Measurements from ENCODE around the gene ZFAND3. TPM values are rescaled to one million over a fixed set of nuclear protein-coding genes. Genes with fewer than 3 reads are reported as not detected.

Gene ZFAND3
- total and polyA plus RNA-seq, 2 donors (not counting 1 experiment from before 2014, with no cell fraction given), result 13.5 to 58.3 TPM

DNA sequence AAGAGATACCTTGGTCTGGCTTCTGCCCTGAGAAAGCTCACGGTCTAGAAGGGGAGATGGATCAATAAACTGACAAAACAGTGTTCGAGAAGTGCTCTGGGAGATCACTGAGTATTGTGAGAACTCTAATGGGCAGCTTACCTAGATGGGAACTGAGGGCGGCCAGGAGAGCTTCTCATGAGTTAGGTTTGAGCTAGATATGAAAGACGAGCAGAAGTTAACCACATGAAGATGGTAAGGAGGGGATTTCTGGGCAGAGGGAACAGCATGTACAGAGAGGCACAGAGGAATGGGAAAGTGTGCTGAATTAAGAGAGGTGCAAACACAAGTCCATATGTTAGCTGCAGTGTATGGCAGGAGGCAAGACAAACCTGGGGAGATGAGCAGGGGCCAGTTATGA is 11.9 kb downstream of the ZFAND3 start:
- WGBS (ENCODE audit: insufficient coverage), result 95% methylated on average over 4 of the region's 4 CpGs
- DNase-seq (no peak), ATAC-seq (ENCODE audit: low read depth) (no peak)
- Histone ChIP-seq H3K27ac (ENCODE audit: low read length in 2 of 2) (no peak overlapping the region), H3K4me1 (ENCODE audit: control insufficient read depth in 2 of 2, insufficient read depth in 2 of 2, low read length in 2 of 2) (peaks cover 27 to 35% of the 10 kb centered on the region in 2 donors), H3K4me2 (replicated peaks; ENCODE audit: low read depth, low read length, poor library complexity, severe bottlenecking) (no peak overlapping the region), H3K36me3 (replicated peaks in 1 of 2; ENCODE audit: control extremely low read depth in 1 of 2, control insufficient read depth in 1 of 2, extremely low read depth in 1 of 2, insufficient read depth in 2 of 2, low read length in 1 of 2) (peaks cover 0 to 1% of the 10 kb centered on the region in 2 experiments), H3K9me3 (ENCODE audit: control extremely low read depth in 1 of 3, control insufficient read depth in 2 of 3, insufficient read depth in 1 of 3, low read length in 2 of 3) (peaks cover 0 to 6% (median 0%) of the 10 kb centered on the region in 3 donors), H3K4me3 (ENCODE audit: control extremely low read depth in 1 of 5, extremely low read depth in 1 of 5, insufficient read depth in 1 of 5, low read depth in 2 of 5, low read length in 4 of 5) (no peak overlapping the region), H3K27me3 (replicated peaks in 1 of 4; ENCODE audit: control extremely low read depth in 1 of 4, control insufficient read depth in 3 of 4, insufficient read depth in 4 of 4, low read length in 3 of 4) (no peaks in the 10 kb centered on the region), H4K20me1 (ENCODE audit: control insufficient read depth, insufficient read depth, low read length, poor library complexity, severe bottlenecking) (peaks cover 81% of the 10 kb centered on the region), H2AFZ (ENCODE audit: insufficient read depth, low read depth, low read length, poor library complexity, severe bottlenecking) (no peak overlapping the region), H3K9ac (ENCODE audit: low read length) (no peak overlapping the region), H3K79me2 (ENCODE audit: control insufficient read depth, insufficient read depth, low read length) (peaks cover 98% of the 10 kb centered on the region)
- no peak for TF ChIP-seq EZH2 (IDR thresholded peaks at IDR 0.05; ENCODE audit: borderline replicate concordance, insufficient read depth, low read depth, low read length, poor library complexity, severe bottlenecking)
- TF ChIP-seq, protein P1, sequence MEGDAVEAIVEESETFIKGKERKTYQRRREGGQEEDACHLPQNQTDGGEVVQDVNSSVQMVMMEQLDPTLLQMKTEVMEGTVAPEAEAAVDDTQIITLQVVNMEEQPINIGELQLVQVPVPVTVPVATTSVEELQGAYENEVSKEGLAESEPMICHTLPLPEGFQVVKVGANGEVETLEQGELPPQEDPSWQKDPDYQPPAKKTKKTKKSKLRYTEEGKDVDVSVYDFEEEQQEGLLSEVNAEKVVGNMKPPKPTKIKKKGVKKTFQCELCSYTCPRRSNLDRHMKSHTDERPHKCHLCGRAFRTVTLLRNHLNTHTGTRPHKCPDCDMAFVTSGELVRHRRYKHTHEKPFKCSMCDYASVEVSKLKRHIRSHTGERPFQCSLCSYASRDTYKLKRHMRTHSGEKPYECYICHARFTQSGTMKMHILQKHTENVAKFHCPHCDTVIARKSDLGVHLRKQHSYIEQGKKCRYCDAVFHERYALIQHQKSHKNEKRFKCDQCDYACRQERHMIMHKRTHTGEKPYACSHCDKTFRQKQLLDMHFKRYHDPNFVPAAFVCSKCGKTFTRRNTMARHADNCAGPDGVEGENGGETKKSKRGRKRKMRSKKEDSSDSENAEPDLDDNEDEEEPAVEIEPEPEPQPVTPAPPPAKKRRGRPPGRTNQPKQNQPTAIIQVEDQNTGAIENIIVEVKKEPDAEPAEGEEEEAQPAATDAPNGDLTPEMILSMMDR (IDR thresholded peaks at IDR 0.05), result no peak
- intact Hi-C loops (cut with micrococcal nuclease), result no loop called here
- no peak overlapping the region for H3K27ac Mint-ChIP-seq
- ChIA-PET POLR2A (interaction anchor here (0.8 kb wide), 1 partner anchor 13 kb away, joined by 4 read pairs; no protein-coding TSS in a partner anchor), CTCF (interaction anchor here (1.1 to 1.3 kb wide), 2 partner anchors 27 to 50 kb away, joined by 3 to 4 read pairs; no protein-coding TSS in a partner anchor)
- H3K9me3 Mint-ChIP-seq (ENCODE audit: insufficient read depth), result no peaks in the 10 kb centered on the region
- H3K4me3 Mint-ChIP-seq, result no peak overlapping the region
- no peaks in the 10 kb centered on the region for H3K27me3 Mint-ChIP-seq
- H3K4me1 Mint-ChIP-seq, result peaks cover 59% of the 10 kb centered on the region

DNA sequence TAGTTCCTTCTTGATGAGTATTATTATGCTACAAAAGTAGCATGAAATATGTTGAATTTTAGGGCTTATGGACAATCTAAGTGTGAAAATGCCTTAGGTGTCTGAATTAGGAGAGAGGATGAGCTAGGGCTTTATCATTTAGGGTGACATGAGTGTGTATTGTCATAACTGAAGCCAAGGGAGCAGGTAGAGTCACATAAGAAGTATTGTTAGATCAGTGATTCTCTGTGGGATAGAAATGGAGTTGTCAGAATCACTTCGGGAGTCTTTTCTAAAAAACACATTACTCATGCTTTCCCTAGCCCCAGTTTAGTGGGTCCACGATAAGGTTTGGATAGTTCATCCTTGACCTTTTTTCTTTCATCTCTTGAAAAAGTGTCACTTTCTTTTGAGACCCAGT is 16.4 kb downstream of the ZFAND3 start:
- Histone ChIP-seq H3K27me3 (replicated peaks in 1 of 4; ENCODE audit: control extremely low read depth in 1 of 4, control insufficient read depth in 3 of 4, insufficient read depth in 4 of 4, low read length in 3 of 4) (no peaks in the 10 kb centered on the region), H3K4me1 (ENCODE audit: control insufficient read depth in 2 of 2, insufficient read depth in 2 of 2, low read length in 2 of 2) (peaks cover 10 to 19% of the 10 kb centered on the region in 2 donors), H3K4me2 (replicated peaks; ENCODE audit: low read depth, low read length, poor library complexity, severe bottlenecking) (no peak overlapping the region), H3K9me3 (ENCODE audit: control extremely low read depth in 1 of 3, control insufficient read depth in 2 of 3, insufficient read depth in 1 of 3, low read length in 2 of 3) (peaks cover 0 to 6% (median 3%) of the 10 kb centered on the region in 3 donors), H3K9ac (ENCODE audit: low read length) (no peak overlapping the region), H3K36me3 (replicated peaks in 1 of 2; ENCODE audit: control extremely low read depth in 1 of 2, control insufficient read depth in 1 of 2, extremely low read depth in 1 of 2, insufficient read depth in 2 of 2, low read length in 1 of 2) (peaks cover 1 to 2% of the 10 kb centered on the region in 2 experiments), H3K79me2 (ENCODE audit: control insufficient read depth, insufficient read depth, low read length) (peaks cover 97% of the 10 kb centered on the region), H3K27ac (ENCODE audit: low read length in 2 of 2) (no peak overlapping the region), H2AFZ (ENCODE audit: insufficient read depth, low read depth, low read length, poor library complexity, severe bottlenecking) (no peak overlapping the region), H3K4me3 (ENCODE audit: control extremely low read depth in 1 of 5, extremely low read depth in 1 of 5, insufficient read depth in 1 of 5, low read depth in 2 of 5, low read length in 4 of 5) (no peak overlapping the region), H4K20me1 (ENCODE audit: control insufficient read depth, insufficient read depth, low read length, poor library complexity, severe bottlenecking) (peaks cover 64% of the 10 kb centered on the region)
- Mint-ChIP-seq H3K9me3 (ENCODE audit: insufficient read depth) (peaks cover 2% of the 10 kb centered on the region), H3K27me3 (no peaks in the 10 kb centered on the region), H3K27ac (no peak overlapping the region), H3K4me1 (peaks cover 50% of the 10 kb centered on the region), H3K4me3 (no peak overlapping the region)
- no peak for DNase-seq
- ChIA-PET POLR2A (no interaction called here), CTCF (no interaction called here)
- TF ChIP-seq, protein P1 (IDR thresholded peaks at IDR 0.05), result no peak
- no peak for TF ChIP-seq EZH2 (IDR thresholded peaks at IDR 0.05; ENCODE audit: borderline replicate concordance, insufficient read depth, low read depth, low read length, poor library complexity, severe bottlenecking)
- intact Hi-C loops (cut with micrococcal nuclease), result no loop called here
- no CpG with 5 or more reads among the region's 2 CpGs for WGBS (ENCODE audit: insufficient coverage)
- ATAC-seq (ENCODE audit: low read depth), result no peak
